Endothelial cell of umbilical vein (primary cell): Measurements from ENCODE around the gene SLC35E2B. TPM values are rescaled to one million over a fixed set of nuclear protein-coding genes. Genes with fewer than 3 reads are reported as not detected.

Source experiments
- BruUV-seq: library from RNA; stranded (reverse); fragments of 400-500 nt; replicated peaks from 2 replicates; lab custom pipeline; 2021; lab: Mats Ljungman, UMichigan
- CTCF ChIA-PET: fragments of 300-600, 350-600 bp; sonication (Branson Sonifier 250); formaldehyde crosslinking; loops from one replicate; lab custom pipeline; 2021; ENCODE audit warnings: antibody characterized with exemption, inconsistent platforms; lab: Charles Lee
- POLR2A ChIA-PET: fragments of 300-600, 350-600 bp; sonication (Branson Sonifier 250); formaldehyde crosslinking; loops from one replicate; lab custom pipeline; 2021; ENCODE audit warnings: antibody characterized with exemption, inconsistent platforms; lab: Charles Lee
- DNase-seq: peaks from one replicate; pipeline ENCODE4 v3.0.0-alpha.2; 2011; ENCODE audit warnings: low read depth, low spot score
- FAIRE-seq: peaks from 2 replicates; lab custom pipeline; 2011; peaks lifted over from hg19 to GRCh38; lab: Jason Lieb, UNC
- H2AFZ ChIP-seq: 2 replicates; pipeline ENCODE4 v1.6.0; 2012; ENCODE audit warnings: low read depth, low read length, control low read depth, inconsistent platforms
- H3K27ac ChIP-seq: 2 replicates; pipeline ENCODE4 v1.5.1; 2011; ENCODE audit warnings: low read depth, mild to moderate bottlenecking, control low read depth, low read length, moderate library complexity; ENCODE audit not compliant: insufficient read depth
- H3K27me3 ChIP-seq, 2 experiments: 2 replicates each; pipeline versions ENCODE4 v1.6.0 to v1.6.1; 2011; ENCODE audit warnings: low read length in 2 of 2, mixed read lengths in 1 of 2; ENCODE audit not compliant: control insufficient read depth in 2 of 2, insufficient read depth in 2 of 2
- H3K36me3 ChIP-seq, 2 experiments: 2 replicates in 1 of 2; 3 replicates in 1 of 2; pipeline ENCODE4 v1.5.1; 2011; ENCODE audit warnings: low read length in 2 of 2, mild to moderate bottlenecking in 1 of 2, moderate library complexity in 1 of 2; ENCODE audit not compliant: control insufficient read depth in 2 of 2, insufficient read depth in 2 of 2; ENCODE audit errors: extremely low read depth in 1 of 2
- H3K4me1 ChIP-seq: 3 replicates; pipeline ENCODE4 v1.5.1; 2011; ENCODE audit warnings: mild to moderate bottlenecking, low read length; ENCODE audit not compliant: control insufficient read depth, insufficient read depth; ENCODE audit errors: extremely low read depth
- H3K4me2 ChIP-seq: 2 replicates; pipeline ENCODE4 v1.6.1; 2011; ENCODE audit warnings: low read length, control low read depth, mixed read lengths; ENCODE audit not compliant: insufficient read depth
- H3K4me3 ChIP-seq, 3 experiments: fragments of 200-600 bp in 1 of 3; sonication (generic), shearing (Covaris generic) in 1 of 3; replicated peaks in 1 of 3; 2 replicates each; pipeline ENCODE4 v1.5.1; 2011 to 2016; ENCODE audit warnings: control low read depth in 3 of 3, low read length in 3 of 3, mild to moderate bottlenecking in 2 of 3, inconsistent platforms in 1 of 3, low read depth in 1 of 3, moderate library complexity in 1 of 3; ENCODE audit not compliant: insufficient read depth in 1 of 3
- H3K79me2 ChIP-seq: 2 replicates; pipeline ENCODE4 v1.6.0; 2012; ENCODE audit warnings: low read length, inconsistent platforms; ENCODE audit not compliant: control insufficient read depth, insufficient read depth
- H3K9ac ChIP-seq: replicated peaks from 2 replicates; pipeline ENCODE3; 2011; ENCODE audit warnings: low read length, control low read depth; ENCODE audit not compliant: insufficient read depth; ENCODE audit errors: extremely low read depth
- H3K9me1 ChIP-seq: replicated peaks from 3 replicates; pipeline ENCODE4 v1.6.0; 2011; ENCODE audit warnings: mild to moderate bottlenecking, low read length; ENCODE audit not compliant: control insufficient read depth, insufficient read depth; ENCODE audit errors: extremely low read depth
- H3K9me3 ChIP-seq: replicated peaks from 2 replicates; pipeline ENCODE4 v1.5.1; 2012; ENCODE audit warnings: low read length, inconsistent platforms; ENCODE audit not compliant: control insufficient read depth, insufficient read depth
- H4K20me1 ChIP-seq: replicated peaks from 2 replicates; pipeline ENCODE3; 2011; ENCODE audit warnings: mild to moderate bottlenecking, low read length; ENCODE audit not compliant: control insufficient read depth, insufficient read depth; ENCODE audit errors: extremely low read depth
- EZH2 ChIP-seq: IDR thresholded peaks from 2 replicates; pipeline ENCODE4 v1.6.1; 2012; ENCODE audit warnings: borderline replicate concordance, low read depth, mild to moderate bottlenecking, moderate library complexity, low read length, inconsistent platforms; ENCODE audit not compliant: severe bottlenecking
- FOS ChIP-seq: IDR thresholded peaks from 2 replicates; pipeline ENCODE4 v1.6.1; 2011; ENCODE audit warnings: mild to moderate bottlenecking, low read length, moderate library complexity, borderline replicate concordance; ENCODE audit not compliant: insufficient read depth
- GATA2 ChIP-seq: IDR thresholded peaks from 2 replicates; pipeline ENCODE4 v1.7.0; 2011; ENCODE audit warnings: low read depth, mild to moderate bottlenecking, moderate library complexity, mixed read lengths, low read length; ENCODE audit not compliant: insufficient read length, insufficient read depth
- POLR2A ChIP-seq: IDR thresholded peaks from 2 replicates; pipeline ENCODE4 v1.6.1; 2012; ENCODE audit warnings: low read depth, mild to moderate bottlenecking, control low read depth, low read length
- dilution Hi-C: fragments of 300-500 bp; cut with MboI; formaldehyde crosslinking; loops from one replicate; pipeline ENCODE4 v1.15.0; 2019; ENCODE audit warnings: low sequenced_read_pairs; ENCODE audit not compliant: extremely low pct_ligation_motif_present
- intact Hi-C: fragments of 100-400 bp; cut with micrococcal nuclease; formaldehyde crosslinking; loops from one replicate; pipeline ENCODE4 v1.10.0; 2022
- polyA plus RNA-seq, 4 experiments: library from polyadenylated mRNA; depleted of rRNA in 3 of 4; stranded (reverse) in 3 of 4; unstranded in 1 of 4; fragments of >200 nt; gene quantifications; 2 replicates each; pipeline versions ENCODE4 v1.2.1 to v1.2.3, GENCODE V29; 2011 to 2012; ENCODE audit warnings: missing spikeins in 1 of 4
- total RNA-seq: library from RNA; stranded (reverse); gene quantifications from 2 replicates; pipeline ENCODE4 v1.2.3, GENCODE V29; 2021
- TF ChIP-seq, protein P1 (sequence below), 2 donors: IDR thresholded peaks; 1 replicate in 1 of 2; 2 replicates in 1 of 2; pipeline ENCODE4 v1.5.1; 2011; ENCODE audit warnings: low read length in 2 of 2, mild to moderate bottlenecking in 2 of 2, moderate library complexity in 2 of 2, control low read depth in 1 of 2, inconsistent platforms in 1 of 2, low read depth in 1 of 2; ENCODE audit not compliant: insufficient read depth in 1 of 2; ENCODE audit errors: extremely low read depth in 1 of 2

Gene SLC35E2B
- total and polyA plus RNA-seq, 2 donors (not counting 3 experiments of a cell fraction or from before 2014, with no cell fraction given), result 28.0 to 51.2 TPM

DNA sequence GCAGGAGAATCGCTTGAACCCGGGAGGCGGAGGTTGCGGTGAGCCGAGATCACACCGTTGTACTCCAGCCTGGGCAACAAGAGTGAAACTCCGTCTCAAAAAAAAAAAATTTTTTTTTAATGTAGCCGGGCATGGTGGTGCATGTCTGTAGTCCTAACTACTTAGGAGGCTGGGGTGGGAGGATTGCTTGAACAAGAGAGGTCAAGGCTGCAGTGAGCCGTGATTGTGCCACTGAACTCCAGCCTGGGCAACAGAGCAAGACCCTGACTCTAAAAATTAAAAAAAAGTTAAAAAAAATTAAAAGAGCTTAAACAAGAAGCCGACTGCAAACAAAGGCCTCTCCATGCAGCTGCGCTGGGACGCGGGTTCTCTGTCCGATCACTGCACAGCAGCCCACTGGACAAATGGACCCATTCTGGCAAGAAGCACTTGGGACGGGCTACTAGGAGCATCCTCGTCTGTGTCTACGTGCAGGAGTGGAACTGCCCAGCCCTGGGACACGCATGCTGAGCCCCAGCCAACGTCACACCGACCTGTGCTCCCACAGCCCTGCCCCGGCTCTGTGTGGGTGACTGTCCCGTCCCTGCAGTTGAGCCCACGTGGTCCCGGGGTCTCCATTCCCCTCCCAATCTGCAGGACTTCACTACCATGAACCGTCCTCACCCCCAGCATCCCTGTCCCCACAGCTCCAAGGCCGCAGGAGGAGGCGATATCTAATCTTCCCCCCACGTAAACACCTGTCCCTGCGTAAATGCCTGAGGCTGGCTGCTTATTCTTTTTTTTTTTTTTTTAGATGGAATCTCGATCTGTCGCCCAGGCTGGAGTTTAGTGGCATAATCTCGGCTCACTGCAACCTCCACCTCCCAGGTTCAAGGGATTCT, 12.3 kb downstream of the SLC35E2B start:
- no peak overlapping the region for H3K4me2 ChIP-seq
- no peaks in the 10 kb centered on the region for H3K27me3 ChIP-seq
- FAIRE-seq (no peak), DNase-seq (no peak)
- no peak overlapping the region for H3K4me3 ChIP-seq
- no TSS peak for BruUV-seq
- intact Hi-C loops (no loop called here), dilution Hi-C loops (no loop called here)
- H3K4me1 ChIP-seq, result no peaks in the 10 kb centered on the region
- H3K9me1 ChIP-seq, result no peaks in the 10 kb centered on the region
- POLR2A ChIA-PET, result no interaction called here
- no peaks in the 10 kb centered on the region for H3K36me3 ChIP-seq
- CTCF ChIA-PET, result interaction anchor here (2.4 kb wide), 1 partner anchor 14 kb away, joined by 8 read pairs; no protein-coding TSS in a partner anchor
- H3K27ac ChIP-seq, result no peak overlapping the region
- peaks cover 31% of the 10 kb centered on the region for H3K79me2 ChIP-seq
- H4K20me1 ChIP-seq, result no peaks in the 10 kb centered on the region
- H3K9ac ChIP-seq, result no peak overlapping the region
- TF ChIP-seq FOS (no peak), POLR2A (no peak), EZH2 (no peak), GATA2 (no peak)
- TF ChIP-seq, protein P1, sequence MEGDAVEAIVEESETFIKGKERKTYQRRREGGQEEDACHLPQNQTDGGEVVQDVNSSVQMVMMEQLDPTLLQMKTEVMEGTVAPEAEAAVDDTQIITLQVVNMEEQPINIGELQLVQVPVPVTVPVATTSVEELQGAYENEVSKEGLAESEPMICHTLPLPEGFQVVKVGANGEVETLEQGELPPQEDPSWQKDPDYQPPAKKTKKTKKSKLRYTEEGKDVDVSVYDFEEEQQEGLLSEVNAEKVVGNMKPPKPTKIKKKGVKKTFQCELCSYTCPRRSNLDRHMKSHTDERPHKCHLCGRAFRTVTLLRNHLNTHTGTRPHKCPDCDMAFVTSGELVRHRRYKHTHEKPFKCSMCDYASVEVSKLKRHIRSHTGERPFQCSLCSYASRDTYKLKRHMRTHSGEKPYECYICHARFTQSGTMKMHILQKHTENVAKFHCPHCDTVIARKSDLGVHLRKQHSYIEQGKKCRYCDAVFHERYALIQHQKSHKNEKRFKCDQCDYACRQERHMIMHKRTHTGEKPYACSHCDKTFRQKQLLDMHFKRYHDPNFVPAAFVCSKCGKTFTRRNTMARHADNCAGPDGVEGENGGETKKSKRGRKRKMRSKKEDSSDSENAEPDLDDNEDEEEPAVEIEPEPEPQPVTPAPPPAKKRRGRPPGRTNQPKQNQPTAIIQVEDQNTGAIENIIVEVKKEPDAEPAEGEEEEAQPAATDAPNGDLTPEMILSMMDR (IDR thresholded peaks at IDR 0.05; ENCODE audit: extremely low read depth in 1 of 2, insufficient read depth in 1 of 2, low read depth in 1 of 2, low read length in 2 of 2), result no peak
- H3K9me3 ChIP-seq, result no peaks in the 10 kb centered on the region
- no peak overlapping the region for H2AFZ ChIP-seq
